ENCODE measurements around the gene TJP2. TPM values are rescaled to one million over a fixed set of nuclear protein-coding genes. Genes with fewer than 3 reads are reported as not detected.

Gene TJP2
- total RNA-seq, 1 donor from 2014 or later, result 39.6 TPM

DNA sequence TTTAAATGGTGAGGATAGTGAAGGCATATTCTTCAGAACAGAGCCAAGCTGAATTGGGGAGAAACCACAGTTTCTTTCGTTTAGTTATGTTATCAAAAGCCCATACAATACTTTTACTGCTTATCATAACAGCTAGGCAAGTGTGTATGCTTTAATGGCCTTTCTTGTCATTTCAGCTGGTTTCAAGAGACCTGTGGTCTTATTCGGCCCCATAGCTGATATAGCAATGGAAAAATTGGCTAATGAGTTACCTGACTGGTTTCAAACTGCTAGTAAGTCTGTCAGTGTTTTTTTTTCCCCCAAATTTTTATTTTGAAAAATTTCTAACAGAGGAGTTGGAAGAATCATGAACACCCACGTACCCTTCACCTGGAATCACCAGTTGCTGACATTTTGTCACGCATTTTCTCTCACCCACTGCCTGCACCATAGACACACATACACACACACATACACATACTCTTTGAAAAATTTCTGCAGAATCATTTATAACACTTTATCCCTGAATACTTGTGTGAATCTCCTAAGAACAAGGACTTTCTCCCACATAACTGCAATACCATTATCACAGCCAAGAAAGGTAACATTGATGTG is 63.7 kb downstream of the TJP2 start:
- peaks cover 3% of the 10 kb centered on the region for H4K20me1 ChIP-seq (ENCODE audit: insufficient read depth, low read length)
- H3K4me3 Mint-ChIP-seq (ENCODE audit: unreplicated experiment), result no peak overlapping the region
- no peaks in the 10 kb centered on the region for H3K79me2 ChIP-seq (ENCODE audit: insufficient read depth, low read length)
- no peaks in the 10 kb centered on the region for H3K9me3 Mint-ChIP-seq (ENCODE audit: unreplicated experiment)
- no peak overlapping the region for H2AFZ ChIP-seq (ENCODE audit: low read depth, low read length)
- H3K27ac ChIP-seq (ENCODE audit: low read depth, low read length), result no peak overlapping the region
- H3K36me3 ChIP-seq (ENCODE audit: insufficient read depth, low read length), result peaks cover 30% of the 10 kb centered on the region
- no peak overlapping the region for H3K4me2 ChIP-seq (ENCODE audit: low read length)
- H3K4me1 Mint-ChIP-seq (ENCODE audit: low read depth, unreplicated experiment), result no peaks in the 10 kb centered on the region
- no peaks in the 10 kb centered on the region for H3K27me3 ChIP-seq (ENCODE audit: insufficient read depth, low read length)
- TF ChIP-seq EZH2 (IDR thresholded peaks at IDR 0.05; ENCODE audit: insufficient read depth, low read length) (no peak), CTCF (IDR thresholded peaks at IDR 0.05; ENCODE audit: insufficient read depth, low read depth, low read length) (no peak)
- no peak for FAIRE-seq
- H3K36me3 Mint-ChIP-seq (ENCODE audit: low read depth, unreplicated experiment), result peaks cover 8% of the 10 kb centered on the region
- H3K9ac ChIP-seq (ENCODE audit: low read length), result no peak overlapping the region
- no peaks in the 10 kb centered on the region for H3K27me3 Mint-ChIP-seq (ENCODE audit: low read depth, unreplicated experiment)
- H3K27ac Mint-ChIP-seq (ENCODE audit: unreplicated experiment), result no peak overlapping the region
- H3K4me1 ChIP-seq (ENCODE audit: insufficient read depth, low read length), result no peaks in the 10 kb centered on the region
- H3K4me3 ChIP-seq (ENCODE audit: insufficient read depth, low read depth, low read length), result no peak overlapping the region
- no peak for DNase-seq (ENCODE audit: low read depth)
- H3K9me3 ChIP-seq (ENCODE audit: insufficient read depth, low read depth, low read length), result no peaks in the 10 kb centered on the region

DNA sequence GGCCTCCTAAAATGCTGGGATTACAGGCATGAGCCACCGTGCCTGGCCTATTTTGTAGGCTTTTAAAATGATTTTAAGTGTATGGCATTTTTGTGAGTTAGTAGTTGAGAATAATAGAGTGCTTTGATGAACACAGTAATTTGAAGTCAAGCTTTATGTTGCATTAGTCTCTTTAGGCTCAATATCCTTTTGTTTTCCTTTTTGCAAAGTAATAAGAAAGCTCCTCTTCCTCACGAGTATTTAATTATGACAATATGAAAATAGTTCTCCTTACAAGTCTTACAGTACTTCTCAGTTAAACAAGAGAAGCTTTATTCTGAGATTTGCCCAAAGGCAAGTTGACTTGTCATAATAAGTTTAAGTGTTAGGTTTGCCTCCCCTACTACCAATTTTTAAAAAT is 69.0 kb downstream of the TJP2 start:
- H3K27ac Mint-ChIP-seq (ENCODE audit: unreplicated experiment), result no peak overlapping the region
- Histone ChIP-seq H3K4me2 (ENCODE audit: low read length) (no peak overlapping the region), H3K79me2 (ENCODE audit: insufficient read depth, low read length) (no peaks in the 10 kb centered on the region), H3K36me3 (ENCODE audit: insufficient read depth, low read length) (peaks cover 17% of the 10 kb centered on the region), H3K4me1 (ENCODE audit: insufficient read depth, low read length) (no peaks in the 10 kb centered on the region), H3K4me3 (ENCODE audit: insufficient read depth, low read depth, low read length) (no peak overlapping the region), H3K27me3 (ENCODE audit: insufficient read depth, low read length) (no peaks in the 10 kb centered on the region), H2AFZ (ENCODE audit: low read depth, low read length) (no peak overlapping the region), H3K27ac (ENCODE audit: low read depth, low read length) (no peak overlapping the region), H3K9me3 (ENCODE audit: insufficient read depth, low read depth, low read length) (no peaks in the 10 kb centered on the region), H4K20me1 (ENCODE audit: insufficient read depth, low read length) (no peaks in the 10 kb centered on the region), H3K9ac (ENCODE audit: low read length) (no peak overlapping the region)
- no peak for DNase-seq (ENCODE audit: low read depth)
- no peaks in the 10 kb centered on the region for H3K27me3 Mint-ChIP-seq (ENCODE audit: low read depth, unreplicated experiment)
- no peak for TF ChIP-seq EZH2 (IDR thresholded peaks at IDR 0.05; ENCODE audit: insufficient read depth, low read length)
- TF ChIP-seq CTCF (IDR thresholded peaks at IDR 0.05; ENCODE audit: insufficient read depth, low read depth, low read length), result no peak
- H3K9me3 Mint-ChIP-seq (ENCODE audit: unreplicated experiment), result no peaks in the 10 kb centered on the region
- H3K4me3 Mint-ChIP-seq (ENCODE audit: unreplicated experiment), result no peak overlapping the region
- peaks cover 18% of the 10 kb centered on the region for H3K36me3 Mint-ChIP-seq (ENCODE audit: low read depth, unreplicated experiment)
- H3K4me1 Mint-ChIP-seq (ENCODE audit: low read depth, unreplicated experiment), result no peaks in the 10 kb centered on the region
- FAIRE-seq, result no peak

GRCh38 chr9:69246629-69247028 is 72.6 kb downstream of the TJP2 start:
- DNase-seq (ENCODE audit: low read depth), result no peak
- no peaks in the 10 kb centered on the region for H4K20me1 ChIP-seq (ENCODE audit: insufficient read depth, low read length)

More at GRCh38 chr9:69246629-69247028, 72.6 kb downstream of the TJP2 start:
- FAIRE-seq, result no peak
- Mint-ChIP-seq H3K36me3 (ENCODE audit: low read depth, unreplicated experiment) (peaks cover 17% of the 10 kb centered on the region), H3K4me1 (ENCODE audit: low read depth, unreplicated experiment) (no peaks in the 10 kb centered on the region), H3K9me3 (ENCODE audit: unreplicated experiment) (no peaks in the 10 kb centered on the region), H3K4me3 (ENCODE audit: unreplicated experiment) (no peak overlapping the region), H3K27me3 (ENCODE audit: low read depth, unreplicated experiment) (no peaks in the 10 kb centered on the region), H3K27ac (ENCODE audit: unreplicated experiment) (no peak overlapping the region)
- TF ChIP-seq CTCF (IDR thresholded peaks at IDR 0.05; ENCODE audit: insufficient read depth, low read depth, low read length) (no peak), EZH2 (IDR thresholded peaks at IDR 0.05; ENCODE audit: insufficient read depth, low read length) (no peak)
- no peak overlapping the region for H2AFZ ChIP-seq (ENCODE audit: low read depth, low read length)
- no peak overlapping the region for H3K4me2 ChIP-seq (ENCODE audit: low read length)
- H3K36me3 ChIP-seq (ENCODE audit: insufficient read depth, low read length), result peaks cover 13% of the 10 kb centered on the region
- no peak overlapping the region for H3K4me3 ChIP-seq (ENCODE audit: insufficient read depth, low read depth, low read length)
- no peaks in the 10 kb centered on the region for H3K4me1 ChIP-seq (ENCODE audit: insufficient read depth, low read length)
- no peaks in the 10 kb centered on the region for H3K9me3 ChIP-seq (ENCODE audit: insufficient read depth, low read depth, low read length)
- no peak overlapping the region for H3K27ac ChIP-seq (ENCODE audit: low read depth, low read length)
- no peak overlapping the region for H3K9ac ChIP-seq (ENCODE audit: low read length)
- H3K79me2 ChIP-seq (ENCODE audit: insufficient read depth, low read length), result no peaks in the 10 kb centered on the region
- H3K27me3 ChIP-seq (ENCODE audit: insufficient read depth, low read length), result no peaks in the 10 kb centered on the region
